ENCODE results near the gene IFNAR2.
"Not testable (repeated sequence)": the region's sequence is repeated elsewhere in the genome, so short reads cannot be mapped to it uniquely, and the experiment has no call there.

The IFNAR2 gene

DNA sequence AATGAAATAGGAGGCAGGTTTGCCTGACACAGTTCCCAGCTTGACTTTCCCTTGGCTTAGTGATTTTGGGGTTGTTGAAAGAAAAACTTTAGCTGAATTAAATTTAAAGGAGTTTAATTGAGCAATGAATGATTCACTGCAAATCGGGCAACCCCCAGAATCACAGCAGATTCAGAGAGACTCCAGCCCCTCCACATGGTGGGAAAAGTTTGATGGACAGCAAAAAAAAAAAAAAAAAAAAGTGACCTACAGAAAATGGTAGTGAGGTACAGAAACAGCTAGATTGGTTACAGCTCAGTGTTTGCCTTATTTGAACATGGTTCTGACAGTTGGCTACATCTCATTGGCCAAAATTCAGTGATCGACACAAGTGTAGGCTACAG, 12.6 kb upstream of the IFNAR2 start:
- DNase-seq = no peak

DNA sequence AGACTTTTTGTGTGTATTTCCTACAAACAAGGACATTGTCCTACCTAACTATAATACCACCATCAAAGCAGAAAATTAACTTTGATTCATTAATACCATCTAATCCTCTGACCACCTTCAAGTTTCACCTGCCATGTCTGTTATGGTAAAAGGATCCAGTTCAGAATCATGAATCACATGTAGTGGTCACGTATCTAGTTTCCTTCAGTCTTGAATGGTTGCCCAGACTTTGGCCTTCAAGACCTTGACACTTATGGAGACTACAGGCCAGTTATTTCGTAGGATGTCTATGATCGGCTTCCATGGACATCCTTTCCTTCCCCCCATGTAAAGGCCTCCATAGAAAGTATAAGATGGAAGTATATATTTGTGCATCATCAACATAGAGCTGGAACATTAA, 10.4 kb upstream of the IFNAR2 start:
- DNase-seq = no peak

DNA sequence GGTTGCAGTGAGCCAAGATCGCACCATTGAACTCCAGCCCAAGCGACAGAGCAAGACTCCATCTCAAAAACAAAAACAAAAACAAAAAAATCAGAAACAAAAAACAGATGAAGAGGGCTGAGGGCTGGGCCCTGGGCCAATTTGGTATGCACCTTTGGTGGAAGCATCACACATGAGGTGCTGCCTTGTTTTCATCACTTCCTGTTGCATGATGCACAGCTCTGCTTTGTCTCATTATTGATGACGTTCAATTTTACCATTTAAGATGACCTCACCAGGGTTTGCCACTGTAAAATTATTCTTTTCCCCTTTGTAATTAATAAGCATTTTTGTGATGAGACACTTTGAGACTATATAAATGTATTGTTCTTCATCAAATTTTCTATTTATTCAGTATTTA, 9.8 kb upstream of the IFNAR2 start:
- DNase-seq = no peak

DNA sequence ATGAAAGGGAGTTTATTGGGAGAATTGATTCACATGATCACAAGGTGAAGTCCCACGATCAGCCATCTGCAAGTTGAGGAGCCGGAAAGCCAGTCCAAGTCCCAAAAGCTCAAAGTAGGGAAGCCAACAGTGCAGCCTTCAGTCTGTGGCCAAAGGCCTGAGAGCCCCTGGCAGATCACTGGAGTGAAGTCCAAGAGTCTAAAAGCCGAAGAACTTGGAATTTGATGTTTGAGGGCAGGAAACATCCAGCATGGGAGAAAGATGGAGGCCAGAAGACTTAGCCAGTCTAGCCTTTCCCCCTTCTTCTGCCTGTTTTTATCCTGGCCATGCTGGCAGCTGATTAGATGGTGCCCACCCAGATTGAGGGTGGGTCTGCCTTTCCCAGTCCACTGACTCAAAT, 4.4 kb upstream of the IFNAR2 start:
- not testable (repeated sequence) for DNase-seq

DNA sequence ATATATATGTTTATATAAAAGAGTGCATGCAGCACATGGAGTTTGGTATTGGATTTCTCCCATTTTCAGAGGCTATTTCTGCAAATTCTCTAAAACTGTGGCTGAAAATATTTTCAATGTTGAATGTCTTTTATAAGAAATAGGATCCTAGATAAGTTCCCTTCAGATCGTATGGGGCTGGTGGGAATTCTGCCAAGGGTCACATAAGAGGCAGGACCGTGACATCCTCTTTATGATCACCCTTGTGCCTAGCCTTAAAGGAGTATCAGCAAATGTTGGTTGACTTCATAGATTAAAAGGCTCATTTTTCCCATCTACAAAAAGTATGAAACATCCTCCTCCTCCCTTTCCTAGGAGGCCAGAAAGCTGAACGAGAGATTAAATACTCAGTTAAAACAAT, 1.3 kb upstream of the IFNAR2 start:
- no peak for DNase-seq

DNA sequence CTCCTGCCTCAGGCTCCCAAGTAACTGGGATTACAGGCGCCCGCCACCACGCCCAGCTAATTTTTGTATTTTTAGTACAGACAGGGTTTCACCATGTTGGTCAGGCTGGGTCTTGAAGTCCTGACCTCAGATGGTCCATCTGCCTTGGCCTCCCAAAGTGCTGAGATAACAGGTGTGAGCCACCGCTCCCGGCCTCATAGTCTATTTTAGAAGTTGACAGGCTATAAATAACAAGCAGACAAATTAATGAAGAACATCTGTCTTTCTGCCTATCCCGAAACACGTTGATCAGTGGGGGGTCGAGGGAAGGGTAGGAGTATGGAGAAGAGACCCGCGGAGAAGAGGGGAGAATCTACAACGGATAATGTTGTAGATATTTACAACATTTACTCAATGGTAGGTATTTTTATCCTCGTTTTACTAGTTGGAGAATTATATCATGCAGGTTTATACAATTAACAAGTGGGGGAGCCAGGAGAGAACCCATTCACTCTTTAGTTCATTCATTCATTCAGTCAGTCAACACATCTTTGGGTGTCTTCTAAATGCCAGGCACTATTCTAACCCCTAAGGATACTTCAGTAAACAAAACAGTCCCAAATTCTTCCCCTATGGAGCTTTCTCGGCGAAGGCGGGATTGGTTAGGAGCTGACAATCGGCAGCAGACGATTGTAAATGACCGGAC, 497 bp upstream of the IFNAR2 start:
- DNase-seq = no peak

DNA sequence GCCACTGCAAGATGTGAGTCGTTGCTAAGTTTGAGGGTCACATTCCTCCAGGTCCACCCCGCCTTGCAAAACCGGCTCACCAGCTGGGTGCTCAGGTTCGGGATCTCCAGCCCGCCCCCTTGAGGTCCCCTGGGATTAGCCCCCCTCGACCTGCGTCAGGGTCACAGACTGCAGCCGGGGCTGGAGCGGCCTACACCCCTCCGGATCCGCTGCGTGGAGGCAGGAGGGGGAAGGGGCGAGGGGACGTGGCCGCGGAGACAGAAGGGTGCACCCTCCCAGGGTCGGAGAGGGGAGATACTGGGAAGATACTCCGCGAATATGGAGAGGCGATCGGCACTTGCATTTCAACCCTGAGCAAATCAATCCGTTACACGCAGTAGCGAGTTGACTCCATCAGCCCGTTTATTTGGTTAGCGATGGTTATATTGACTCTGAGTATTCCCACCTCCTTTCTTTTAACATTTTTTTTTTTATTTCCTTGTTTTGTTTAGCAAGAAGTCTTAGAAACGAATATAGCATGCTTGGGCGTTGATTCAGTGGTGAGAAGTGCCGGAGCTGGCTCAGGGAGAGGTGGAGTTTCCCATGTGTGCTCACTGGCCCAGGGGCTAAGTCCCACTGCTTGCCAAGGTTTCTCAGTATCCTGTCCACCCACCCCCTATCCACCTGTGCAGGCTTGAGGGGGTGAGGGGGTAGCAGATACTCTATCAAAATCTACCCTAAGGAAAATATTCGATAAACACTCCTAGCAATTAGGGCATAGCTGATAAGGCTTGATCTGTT, 997 bp downstream of the IFNAR2 start:
- peak; percentile 27 for DNase-seq

DNA sequence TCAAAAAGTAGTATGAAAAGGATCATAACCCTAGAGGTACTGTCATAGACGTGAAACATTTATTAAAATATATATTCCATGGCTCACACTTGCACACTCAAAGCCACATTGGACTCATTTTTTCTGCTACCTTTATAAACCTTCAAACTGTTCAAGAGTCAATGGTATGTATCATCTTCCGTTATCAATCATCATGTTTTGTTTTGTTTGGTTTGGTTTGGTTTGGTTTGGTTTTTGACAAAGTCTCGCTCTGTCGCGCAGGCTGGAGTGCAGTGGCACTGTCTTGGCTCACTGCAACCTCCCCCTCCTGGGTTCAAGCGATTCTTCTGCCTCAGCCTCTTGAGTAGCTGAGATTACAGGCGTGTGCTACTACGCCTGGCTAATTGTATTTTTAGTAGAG, 1.8 kb downstream of the IFNAR2 start:
- no peak for DNase-seq

DNA sequence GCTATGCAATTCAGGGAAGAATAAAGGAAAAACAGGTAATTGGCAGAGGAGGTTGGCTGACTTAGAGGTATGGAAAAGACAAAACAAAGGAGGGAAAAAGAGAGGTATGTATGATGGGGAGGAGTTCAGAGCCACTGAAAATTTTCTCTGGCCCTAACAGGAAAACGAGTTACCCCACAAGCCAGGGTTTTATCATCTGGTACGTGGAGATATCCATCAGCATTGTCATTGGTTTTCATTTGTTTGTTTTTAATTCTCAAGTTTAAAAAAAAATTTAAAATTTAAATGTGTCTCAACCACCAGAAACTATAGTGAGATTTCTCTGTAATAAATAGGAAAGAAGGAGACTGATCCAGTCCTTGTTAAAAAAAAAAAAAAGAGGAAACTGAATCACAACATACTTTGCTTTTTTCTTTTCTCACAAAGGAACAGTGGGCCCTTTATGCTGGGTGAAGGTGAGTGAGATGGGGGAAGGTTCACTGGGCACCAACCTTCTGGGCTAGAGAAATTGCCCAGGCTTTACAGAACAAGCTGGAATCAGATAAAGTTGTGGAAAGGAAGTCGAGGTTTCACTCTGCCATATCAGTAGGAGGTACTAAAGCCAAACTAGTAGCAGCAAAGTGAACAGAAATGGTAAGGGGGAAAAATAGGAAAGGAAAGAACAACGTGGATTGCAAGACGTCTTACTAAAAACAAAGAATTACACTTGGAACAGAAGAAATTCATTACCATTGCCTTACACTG, 2.7 kb downstream of the IFNAR2 start:
- no peak for DNase-seq

DNA sequence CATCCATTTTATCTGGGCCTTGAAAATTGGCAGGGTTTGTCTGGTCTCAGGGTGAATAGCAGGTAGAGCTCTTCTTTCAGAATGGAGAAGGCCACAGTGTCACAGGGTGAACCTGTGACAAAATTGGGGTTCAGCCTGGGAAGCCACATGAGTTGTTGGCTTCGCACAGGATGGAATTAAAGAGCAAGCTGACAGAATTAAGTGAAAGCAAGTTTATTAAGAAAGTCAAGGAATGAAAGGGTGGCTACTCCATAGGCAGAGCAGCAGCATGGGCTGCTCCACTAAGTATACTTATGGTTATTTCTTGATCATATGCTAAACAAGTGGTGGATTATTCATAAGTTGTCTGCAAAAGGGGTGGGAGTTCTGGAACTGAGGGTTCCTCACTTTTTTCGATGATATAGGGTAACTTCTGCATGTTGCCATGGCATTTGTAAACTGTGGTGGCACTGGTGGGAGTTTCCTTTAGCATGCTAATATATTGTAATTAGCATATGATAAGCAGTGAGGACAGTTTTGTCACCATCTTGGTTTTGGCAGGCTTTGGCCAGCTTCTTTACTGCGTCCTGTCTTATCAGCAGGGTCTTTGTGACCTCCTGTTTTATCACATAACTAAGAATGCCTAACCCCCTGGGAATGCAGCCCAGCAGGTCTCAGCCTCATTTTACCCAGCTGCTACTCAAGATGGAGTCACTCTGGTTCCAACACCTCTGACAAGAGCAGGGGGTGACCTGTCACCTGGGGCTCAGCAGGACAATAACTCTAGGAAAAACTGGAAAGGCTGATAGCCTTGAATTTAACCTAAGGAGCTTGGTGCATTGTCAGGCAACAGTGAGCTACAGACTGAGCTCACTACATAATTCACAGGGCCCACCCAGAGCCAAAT, 5.1 kb downstream of the IFNAR2 start:
- no peak for DNase-seq

DNA sequence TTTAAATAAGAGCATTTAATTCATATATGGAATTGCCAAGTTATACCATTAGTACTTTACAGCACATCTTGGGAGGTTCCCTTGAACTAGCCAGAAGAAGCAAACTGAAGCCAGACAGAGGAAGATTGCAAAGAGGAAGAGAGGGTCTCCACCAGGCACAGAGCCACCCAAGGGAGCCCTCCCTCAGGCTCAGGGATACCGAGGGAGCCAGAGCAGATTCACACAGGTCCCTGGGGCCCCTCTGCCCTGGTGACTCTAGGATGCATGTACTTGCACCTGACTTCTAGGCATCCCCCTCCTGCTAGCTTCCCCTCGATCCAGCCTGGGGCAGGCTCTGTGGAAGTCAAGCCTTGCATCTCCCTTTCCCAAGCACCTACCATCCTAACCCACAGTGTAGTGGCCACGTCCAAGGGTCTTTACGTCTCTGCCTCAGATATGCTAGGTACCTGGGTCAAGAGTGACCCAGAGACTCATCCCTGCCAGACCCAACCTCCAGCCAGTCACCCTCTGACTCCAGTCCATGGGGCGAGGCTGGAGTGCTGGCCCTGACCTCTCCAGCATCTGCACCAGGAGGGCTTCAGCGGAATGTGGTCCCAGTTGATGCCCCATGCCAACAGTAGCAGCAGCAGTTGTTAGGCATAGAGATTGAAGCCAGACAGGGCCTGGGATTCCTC, 6.4 kb downstream of the IFNAR2 start:
- no peak for DNase-seq

DNA sequence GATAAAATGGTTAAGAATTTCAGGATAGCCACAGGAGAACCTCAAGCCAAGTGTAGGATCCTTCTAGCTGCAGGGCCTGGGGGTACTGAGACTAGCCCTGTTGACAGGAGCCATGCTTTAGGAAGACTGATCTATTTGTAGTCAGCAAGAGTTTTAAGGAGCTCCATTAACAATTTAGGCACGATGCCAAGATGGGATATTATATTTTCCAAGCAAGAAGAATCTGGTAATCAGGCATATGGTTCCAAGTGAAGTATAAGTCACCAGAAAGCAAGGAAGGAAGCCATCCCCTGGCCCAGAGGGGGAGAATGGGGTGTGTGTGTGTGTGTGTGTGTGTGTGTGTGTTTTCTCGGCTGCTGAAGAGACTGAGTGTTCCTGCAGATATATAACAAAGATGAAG, 7.0 kb downstream of the IFNAR2 start:
- no peak for DNase-seq

DNA sequence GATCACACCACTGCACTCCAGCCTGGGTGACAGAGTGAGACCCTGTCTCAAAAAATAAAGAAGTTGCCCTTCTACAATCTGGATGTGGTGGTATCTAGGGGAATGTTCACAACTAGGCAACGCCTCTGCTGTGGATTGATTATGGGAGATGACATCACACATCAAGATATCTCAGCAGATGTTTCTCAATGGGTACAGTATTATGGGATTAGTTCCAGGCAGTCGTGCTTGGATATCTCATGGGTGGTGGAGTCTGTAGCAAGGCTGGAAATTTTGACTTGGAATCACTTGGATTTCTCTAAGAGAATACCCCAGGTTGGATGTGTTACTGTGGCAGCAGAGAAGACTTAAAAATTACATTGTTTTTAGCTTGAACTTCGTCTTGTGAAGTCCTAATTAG, 7.7 kb downstream of the IFNAR2 start:
- DNase-seq = no peak

DNA sequence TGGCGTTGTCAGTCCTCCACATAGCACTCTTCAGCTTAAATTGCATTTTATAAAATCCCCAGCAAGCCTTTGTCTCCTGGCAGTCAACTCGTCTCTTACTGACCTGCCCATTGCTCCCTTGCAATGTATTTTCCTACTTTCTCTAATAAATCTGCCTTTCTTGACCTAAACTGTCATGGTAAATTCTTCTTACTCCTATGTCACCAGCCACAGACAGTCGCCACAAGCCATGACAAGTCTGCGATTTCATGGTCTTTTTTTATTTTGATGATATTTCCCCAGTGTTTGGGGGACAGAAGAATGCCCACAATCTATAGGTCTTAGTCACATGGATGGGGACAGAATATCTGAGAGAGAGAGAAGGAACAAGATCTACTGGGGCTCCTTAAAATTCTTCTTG, 8.4 kb downstream of the IFNAR2 start:
- no peak for DNase-seq

DNA sequence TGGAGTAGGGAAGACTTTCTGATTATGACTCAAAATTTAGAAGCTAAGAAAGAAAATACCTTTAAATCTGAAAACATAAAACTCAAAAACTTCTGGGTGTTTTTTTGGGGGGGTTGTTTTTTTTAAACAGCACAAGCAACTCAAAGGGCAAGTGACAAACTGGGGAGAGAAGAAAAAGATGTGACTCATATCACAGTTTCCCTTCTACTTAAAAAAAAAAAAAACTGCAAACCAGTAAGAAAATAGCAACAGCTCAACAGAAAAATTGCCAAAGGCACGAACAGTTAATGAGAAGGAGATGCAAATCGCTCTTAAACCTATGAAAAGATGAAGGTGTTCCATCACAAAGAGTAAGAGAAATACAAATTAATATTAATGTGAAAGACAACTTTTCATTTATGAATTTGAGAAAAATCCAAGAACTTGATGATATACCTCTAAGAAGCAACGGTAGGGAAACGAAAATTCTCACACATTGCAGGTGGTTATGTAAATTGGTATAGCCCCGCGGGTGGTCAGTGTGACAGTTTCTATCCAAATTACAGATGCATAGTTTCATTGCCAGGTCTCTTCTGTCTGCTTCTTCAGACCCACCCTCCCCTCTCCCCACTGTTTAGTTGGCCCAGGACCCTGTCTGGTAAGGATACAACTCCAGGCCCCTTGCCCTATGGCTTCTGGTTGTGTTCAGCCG, 9.0 kb downstream of the IFNAR2 start:
- no peak for DNase-seq

DNA sequence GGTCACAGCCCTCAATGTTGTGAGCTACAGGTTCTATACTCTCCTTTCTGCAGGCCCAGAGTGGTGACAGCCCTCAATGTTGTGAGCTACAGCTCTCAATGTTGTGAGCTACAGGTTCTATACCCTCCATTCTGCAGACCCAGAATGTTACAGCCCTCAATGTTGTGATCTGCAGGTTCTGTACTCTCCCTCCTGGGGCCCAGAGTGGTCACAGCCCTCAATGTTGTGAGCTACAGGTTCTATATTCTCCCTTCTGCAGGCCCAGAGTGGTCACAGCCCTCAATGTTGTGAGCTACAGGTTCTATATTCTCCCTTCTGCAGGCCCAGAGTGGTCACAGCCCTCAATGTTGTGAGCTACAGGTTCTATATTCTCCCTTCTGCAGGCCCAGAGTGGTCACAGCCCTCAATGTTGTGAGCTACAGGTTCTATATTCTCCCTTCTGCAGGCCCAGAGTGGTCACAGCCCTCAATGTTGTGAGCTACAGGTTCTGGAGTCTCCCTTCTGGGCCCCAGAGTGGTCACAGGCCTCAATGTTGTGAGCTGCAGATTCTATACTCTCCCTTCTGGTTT, 9.9 kb downstream of the IFNAR2 start:
- DNase-seq = not testable (repeated sequence)

DNA sequence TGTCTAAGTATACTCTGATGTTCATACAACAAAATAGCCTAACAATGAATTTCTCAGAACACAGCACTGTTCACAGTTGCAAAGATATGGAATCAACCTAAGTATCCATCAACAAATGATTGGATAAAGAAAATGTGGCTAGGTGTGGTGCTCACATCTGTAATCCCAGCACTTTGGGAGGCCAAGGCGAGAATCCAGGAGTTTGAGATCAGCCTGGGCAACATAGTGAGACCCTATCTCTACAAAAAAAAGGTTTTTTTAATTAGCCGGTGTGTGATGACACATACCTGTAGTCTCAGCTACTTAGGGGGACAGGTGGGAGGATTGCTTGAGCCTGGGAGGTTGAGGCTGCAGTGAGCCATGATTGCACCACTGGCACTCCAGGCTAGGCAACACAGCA, 10.7 kb downstream of the IFNAR2 start:
- DNase-seq = no peak

DNA sequence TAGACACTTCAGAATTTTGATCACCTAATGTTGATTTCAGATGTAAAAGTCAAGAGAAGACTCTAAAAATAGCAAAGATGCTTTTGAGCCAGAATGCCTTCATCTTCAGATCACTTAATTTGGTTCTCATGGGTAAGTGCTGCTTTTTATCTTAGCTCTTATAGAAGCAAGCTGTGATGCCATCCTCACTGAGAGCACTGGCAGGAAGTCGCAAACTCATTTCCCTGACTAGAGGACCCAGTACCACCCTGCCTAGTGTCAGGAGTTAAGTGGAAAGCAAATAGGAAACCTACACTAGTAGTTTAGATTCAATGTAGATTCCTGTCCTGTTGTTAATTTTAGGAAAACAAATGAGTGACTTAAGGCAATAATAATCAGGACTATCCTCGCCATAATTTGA, 12.1 kb downstream of the IFNAR2 start:
- DNase-seq = no peak

DNA sequence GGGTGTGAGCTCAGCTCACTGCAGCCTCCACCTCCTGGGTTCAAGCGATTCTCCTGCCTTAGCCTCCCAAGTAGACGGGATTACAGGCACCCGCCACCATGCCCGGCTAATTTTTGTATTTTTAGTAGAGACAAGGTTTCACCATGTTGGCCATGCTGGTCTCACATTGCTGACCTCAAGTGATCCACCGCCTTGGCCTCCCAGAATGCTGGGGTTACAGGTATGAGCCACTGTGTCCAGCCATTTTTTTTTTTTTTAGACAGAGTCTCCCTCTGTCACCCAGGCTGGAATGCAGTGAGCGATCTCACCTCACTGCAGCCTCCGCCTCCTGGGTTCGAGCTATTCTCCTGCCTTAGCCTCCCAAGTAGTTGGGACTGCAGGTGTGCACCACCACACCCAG, 13.1 kb downstream of the IFNAR2 start:
- not testable (repeated sequence) for DNase-seq

DNA sequence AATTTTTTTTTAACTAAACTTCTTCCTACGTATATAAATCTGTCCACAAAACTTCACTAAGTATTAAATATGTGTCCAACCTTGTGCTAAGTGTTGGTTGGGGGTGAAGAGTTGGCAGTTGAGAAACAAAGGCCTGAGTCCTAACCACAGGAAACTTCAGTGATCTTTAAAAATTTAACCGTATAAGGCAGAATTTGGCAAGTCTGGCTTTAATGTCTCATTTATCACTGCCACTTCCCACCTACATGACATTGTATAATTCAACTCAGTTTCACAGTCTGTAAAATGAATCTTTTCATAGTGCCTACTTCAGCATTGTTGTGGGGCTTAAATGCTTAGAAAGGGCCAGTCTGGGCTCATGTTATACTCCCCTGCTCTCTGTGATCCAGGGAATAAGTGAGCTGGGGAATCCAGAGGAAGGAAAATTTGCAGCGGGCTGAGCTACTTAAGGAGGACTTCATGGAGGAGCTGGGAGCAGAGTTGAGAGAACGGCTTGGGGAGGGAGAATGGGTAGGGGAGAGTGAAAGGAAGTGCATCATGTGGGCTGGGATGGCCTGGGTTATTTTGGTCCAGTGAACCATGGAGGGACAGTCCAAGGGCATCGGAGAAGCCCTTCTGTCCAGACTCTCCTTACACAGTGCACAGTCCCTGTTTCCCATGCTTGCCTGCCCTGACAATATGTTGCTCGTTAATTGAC, 14.5 kb downstream of the IFNAR2 start:
- no peak for DNase-seq

DNA sequence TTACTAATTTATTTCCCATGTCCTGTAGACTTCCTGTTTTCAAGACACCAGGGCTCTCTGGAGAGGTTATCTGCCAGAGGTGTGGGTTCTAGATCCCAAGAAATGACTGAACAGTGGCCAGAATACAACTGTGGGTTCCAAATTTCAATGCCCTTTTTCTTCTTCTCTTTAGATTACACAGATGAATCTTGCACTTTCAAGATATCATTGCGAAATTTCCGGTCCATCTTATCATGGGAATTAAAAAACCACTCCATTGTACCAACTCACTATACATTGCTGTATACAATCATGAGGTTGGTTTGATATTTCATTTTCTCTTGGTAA, 15.0 kb downstream of the IFNAR2 start:
- no peak for DNase-seq

Data from NCI-H1105 treated with DMSO at 0.1 percent for 48 hours (cell line).